PC-3 (cell line): ENCODE results near the gene CFAP45. TPM values are rescaled to one million over a fixed set of nuclear protein-coding genes. Genes with fewer than 3 reads are reported as not detected.

Experiments used
- ATAC-seq: fragments of 200-7000 bp; cut with Tn5 transposase; 2 replicates; pipeline ENCODE4 v1.9.1; 2020; ENCODE audit warnings: mild to moderate bottlenecking, moderate library complexity
- BruUV-seq: library from RNA; stranded (reverse); fragments of 400-500 nt; replicated peaks from 2 replicates; lab custom pipeline; 2021; lab: Mats Ljungman, UMichigan
- CTCF ChIA-PET: fragments of 300-600 bp; sonication (Branson Sonifier 250); formaldehyde crosslinking; loops from one replicate; lab custom pipeline; 2022; ENCODE audit warnings: antibody characterized with exemption; lab: Charles Lee
- POLR2A ChIA-PET: fragments of 300-600 bp; sonication (Branson Sonifier 250); formaldehyde crosslinking; loops from one replicate; lab custom pipeline; 2022; ENCODE audit warnings: antibody characterized with exemption; ENCODE audit not compliant: unreplicated experiment; lab: Charles Lee
- DNase-seq: peaks from one replicate; pipeline ENCODE4 v3.0.0-alpha.2; 2015
- H2AFZ ChIP-seq: fragments of 300-600 bp; sonication (generic); 2 replicates; pipeline ENCODE4 v1.6.0; 2016; ENCODE audit warnings: antibody characterized with exemption, low read length
- H3F3A ChIP-seq: fragments of 300-600 bp; sonication (generic); one replicate; pipeline ENCODE4 v1.6.0; 2017; ENCODE audit warnings: antibody characterized with exemption, low read length, control low read depth, mild to moderate bottlenecking; ENCODE audit not compliant: unreplicated experiment
- H3K27ac ChIP-seq: fragments of 300-600 bp; sonication (generic); 2 replicates; pipeline ENCODE4 v1.5.1; 2016; ENCODE audit warnings: mild to moderate bottlenecking, low read length
- H3K27me3 ChIP-seq: fragments of 300-600 bp; sonication (generic); 2 replicates; pipeline ENCODE4 v1.6.1; 2016; ENCODE audit warnings: low read length, mixed read lengths
- H3K36me3 ChIP-seq: fragments of 300-600 bp; sonication (generic); 2 replicates; pipeline ENCODE4 v1.6.1; 2016; ENCODE audit warnings: low read depth, mixed run types, low read length, mixed read lengths
- H3K4me1 ChIP-seq: fragments of 300-600 bp; sonication (generic); 2 replicates; pipeline ENCODE4 v1.5.1; 2016; ENCODE audit warnings: low read length; ENCODE audit not compliant: insufficient read depth
- H3K4me2 ChIP-seq: fragments of 300-600 bp; sonication (generic); 2 replicates; pipeline ENCODE4 v1.6.0; 2016; ENCODE audit warnings: low read length
- H3K4me3 ChIP-seq: fragments of 300-600 bp; sonication (generic); 2 replicates; pipeline ENCODE4 v1.5.1; 2016; ENCODE audit warnings: mild to moderate bottlenecking, low read length, mixed read lengths
- H3K79me2 ChIP-seq: fragments of 300-600 bp; sonication (generic); 2 replicates; pipeline ENCODE4 v1.6.1; 2017; ENCODE audit warnings: low read length, mixed read lengths
- H3K9ac ChIP-seq: fragments of 300-600 bp; sonication (generic); 2 replicates; pipeline ENCODE4 v1.6.0; 2016; ENCODE audit warnings: mild to moderate bottlenecking, low read length
- H3K9me2 ChIP-seq: fragments of 300-600 bp; sonication (generic); replicated peaks from 2 replicates; pipeline ENCODE4 v1.6.1; 2016; ENCODE audit warnings: mixed run types, low read length, mixed read lengths
- H3K9me3 ChIP-seq: fragments of 300-600 bp; sonication (generic); 2 replicates; pipeline ENCODE4 v1.6.1; 2016; ENCODE audit warnings: low read length, mixed read lengths
- H4K20me1 ChIP-seq: fragments of 300-600 bp; sonication (generic); 2 replicates; pipeline ENCODE4 v1.6.1; 2016; ENCODE audit warnings: low read length, mixed read lengths
- EZH2 ChIP-seq: fragments of 300-600 bp; sonication (generic); IDR thresholded peaks from one replicate; pipeline ENCODE4 v1.6.1; 2017; ENCODE audit warnings: antibody characterized with exemption, mild to moderate bottlenecking, low read length; ENCODE audit not compliant: unreplicated experiment
- EZH2phosphoT487 ChIP-seq: fragments of 300-600 bp; sonication (generic); IDR thresholded peaks from 2 replicates; pipeline ENCODE4 v1.6.1; 2018; ENCODE audit warnings: mild to moderate bottlenecking, antibody characterized with exemption, low read length, borderline replicate concordance
- intact Hi-C: fragments of 100-400 bp; cut with micrococcal nuclease; formaldehyde crosslinking; loops from 2 replicates; pipeline ENCODE4 v1.9.0; 2023
- total RNA-seq: library from RNA; depleted of rRNA; stranded (reverse); fragments of >200 nt; gene quantifications from 2 replicates; pipeline ENCODE4 v1.2.3, GENCODE V29; 2014
- TF ChIP-seq, protein P1 (sequence below): fragments of 300-600 bp; sonication (generic); conservative IDR thresholded peaks from 2 replicates; pipeline ENCODE4 v1.5.1; 2017; ENCODE audit warnings: antibody characterized with exemption, low read depth, mild to moderate bottlenecking, low read length

The CFAP45 gene
- total RNA-seq, 1 experiment from 2014 or later = 1.6 TPM

DNA sequence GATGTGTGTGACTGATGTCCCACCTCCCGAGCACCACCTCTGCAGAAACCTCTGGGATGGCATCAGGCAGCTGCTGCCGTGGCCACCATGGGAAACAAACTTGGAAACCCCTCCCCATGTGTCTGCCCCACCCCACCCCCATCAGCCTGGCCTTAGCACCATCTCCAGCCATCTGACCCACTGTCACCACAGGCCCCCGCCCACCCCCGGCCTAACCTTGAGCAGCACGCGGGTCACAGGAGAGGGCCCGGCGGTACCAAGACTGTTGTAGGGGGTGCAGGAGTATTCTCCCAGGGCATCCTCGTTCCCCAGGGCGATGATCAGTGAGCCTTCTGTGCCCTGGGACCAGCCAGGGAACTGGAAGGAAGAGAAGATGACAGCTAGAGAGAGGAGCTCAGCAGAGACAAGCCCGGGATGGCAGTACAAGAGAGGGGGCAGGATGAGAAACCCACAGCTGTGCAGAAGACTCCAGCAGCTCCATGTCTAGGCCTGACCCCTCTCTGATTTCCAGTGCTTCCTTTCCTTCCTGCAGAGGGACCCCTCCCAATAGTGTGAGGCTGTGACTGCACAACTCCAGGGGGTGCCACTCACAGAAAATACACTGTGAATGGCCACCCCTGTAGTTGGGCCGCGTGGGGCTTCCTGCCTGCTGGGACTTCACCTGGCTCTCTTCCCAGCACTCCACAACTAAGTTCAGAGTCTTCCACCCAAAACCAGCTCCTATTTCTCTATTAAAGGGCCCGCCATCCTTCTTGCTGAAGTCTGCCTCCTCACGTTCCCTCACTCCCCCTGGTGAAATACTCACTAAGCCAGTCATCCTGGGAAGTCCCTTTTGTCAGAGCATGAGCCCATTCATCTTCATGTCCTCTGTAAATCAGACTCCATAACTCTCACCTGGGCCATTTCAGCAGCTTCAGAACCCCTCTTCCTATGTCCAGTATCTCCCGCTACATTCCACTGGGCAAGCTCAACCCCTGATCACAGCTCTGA, 32.6 kb upstream of the CFAP45 start:
- H3K27ac ChIP-seq = 0 out of 2 replicates have a peak overlapping the region, but pooled peaks have one; percentile 6
- H3K27me3 ChIP-seq = no peaks in the 10 kb centered on the region
- BruUV-seq = no TSS peak
- no peaks in the 10 kb centered on the region for H3K9me2 ChIP-seq
- no peak for ATAC-seq
- no peak overlapping the region for H3K9ac ChIP-seq
- H3K9me3 ChIP-seq = no peaks in the 10 kb centered on the region
- H3K79me2 ChIP-seq = no peaks in the 10 kb centered on the region
- H3K4me1 ChIP-seq = peaks cover 24% of the 10 kb centered on the region
- no peak overlapping the region for H3K4me2 ChIP-seq
- ChIA-PET CTCF (interaction anchor here (2.2 kb wide), 1 partner anchor 75 kb away, joined by 12 read pairs; no protein-coding TSS in a partner anchor), POLR2A (interaction anchor here (0.6 kb wide), 1 partner anchor 16 kb away, joined by 4 read pairs; no protein-coding TSS in a partner anchor)
- H3F3A ChIP-seq = no peaks in the 10 kb centered on the region
- DNase-seq = peak; percentile 31
- intact Hi-C loops = no loop called here
- H3K4me3 ChIP-seq = no peak overlapping the region
- TF ChIP-seq EZH2 = no peak
- TF ChIP-seq EZH2phosphoT487 = no peak
- TF ChIP-seq, protein P1, sequence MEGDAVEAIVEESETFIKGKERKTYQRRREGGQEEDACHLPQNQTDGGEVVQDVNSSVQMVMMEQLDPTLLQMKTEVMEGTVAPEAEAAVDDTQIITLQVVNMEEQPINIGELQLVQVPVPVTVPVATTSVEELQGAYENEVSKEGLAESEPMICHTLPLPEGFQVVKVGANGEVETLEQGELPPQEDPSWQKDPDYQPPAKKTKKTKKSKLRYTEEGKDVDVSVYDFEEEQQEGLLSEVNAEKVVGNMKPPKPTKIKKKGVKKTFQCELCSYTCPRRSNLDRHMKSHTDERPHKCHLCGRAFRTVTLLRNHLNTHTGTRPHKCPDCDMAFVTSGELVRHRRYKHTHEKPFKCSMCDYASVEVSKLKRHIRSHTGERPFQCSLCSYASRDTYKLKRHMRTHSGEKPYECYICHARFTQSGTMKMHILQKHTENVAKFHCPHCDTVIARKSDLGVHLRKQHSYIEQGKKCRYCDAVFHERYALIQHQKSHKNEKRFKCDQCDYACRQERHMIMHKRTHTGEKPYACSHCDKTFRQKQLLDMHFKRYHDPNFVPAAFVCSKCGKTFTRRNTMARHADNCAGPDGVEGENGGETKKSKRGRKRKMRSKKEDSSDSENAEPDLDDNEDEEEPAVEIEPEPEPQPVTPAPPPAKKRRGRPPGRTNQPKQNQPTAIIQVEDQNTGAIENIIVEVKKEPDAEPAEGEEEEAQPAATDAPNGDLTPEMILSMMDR = peak; percentile 33; the same call in 1 of the 2 replicates
- H3K36me3 ChIP-seq = no peaks in the 10 kb centered on the region; the same call in 1 of the 2 replicates
- no peak overlapping the region for H2AFZ ChIP-seq
- no peaks in the 10 kb centered on the region for H4K20me1 ChIP-seq

DNA sequence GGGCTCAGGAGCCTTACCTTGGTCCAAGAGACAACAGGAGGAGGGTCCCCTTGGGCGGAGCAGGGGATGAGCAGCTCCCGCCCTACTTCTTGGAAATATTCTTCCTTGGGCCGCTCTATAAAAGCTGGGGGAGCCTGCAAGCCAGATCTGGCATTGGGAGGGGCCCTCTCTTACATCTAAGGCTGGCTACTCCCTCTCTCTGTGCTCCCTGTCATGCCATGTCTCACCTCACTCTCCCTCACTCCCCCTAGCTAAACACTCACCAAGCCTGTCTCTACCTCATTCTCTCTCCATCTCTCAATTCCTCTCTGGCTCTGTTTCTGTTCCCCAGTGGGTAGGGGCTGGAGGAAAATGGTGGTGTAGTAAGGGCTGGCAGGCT, 31.8 kb upstream of the CFAP45 start:
- Histone ChIP-seq H3F3A (no peaks in the 10 kb centered on the region), H3K36me3 (no peaks in the 10 kb centered on the region; the same call in 1 of the 2 replicates), H3K79me2 (no peaks in the 10 kb centered on the region), H4K20me1 (no peaks in the 10 kb centered on the region), H3K9me2 (no peaks in the 10 kb centered on the region), H3K4me3 (no peak overlapping the region), H3K9me3 (no peaks in the 10 kb centered on the region), H3K27me3 (no peaks in the 10 kb centered on the region), H3K27ac (no peak overlapping the region), H3K4me1 (peaks cover 16% of the 10 kb centered on the region), H2AFZ (no peak overlapping the region), H3K4me2 (no peak overlapping the region), H3K9ac (no peak overlapping the region)
- ATAC-seq (no peak), DNase-seq (no peak)
- CTCF ChIA-PET = no interaction called here
- POLR2A ChIA-PET = no interaction called here
- no TSS peak for BruUV-seq
- no peak for TF ChIP-seq EZH2
- TF ChIP-seq, protein P1 = no peak
- no peak for TF ChIP-seq EZH2phosphoT487
- intact Hi-C loops = no loop called here
